Measurements from ENCODE around the gene NOL7. TPM values are rescaled to one million over a fixed set of nuclear protein-coding genes. Genes with fewer than 3 reads are reported as not detected.

The NOL7 gene
- total and polyA plus RNA-seq, 2 donors from 2014 or later = 65.1 to 71.5 TPM

- H3K36me3 ChIP-seq (ENCODE audit: control insufficient read depth in 2 of 3, insufficient read depth in 3 of 3, low read length in 3 of 3) = peaks cover 5 to 28% (median 9%) of the 10 kb centered on the region in 3 donors
- DNase-seq (no peak), FAIRE-seq (no peak)
- intact Hi-C loops (cut with DNase I) = no loop called here
- TF ChIP-seq CTCF (IDR thresholded peaks at IDR 0.05; ENCODE audit: borderline replicate concordance, extremely low read depth, insufficient read depth) = no peak
- H3K9me3 ChIP-seq (ENCODE audit: control insufficient read depth in 2 of 3, insufficient read depth in 1 of 3, low read length in 3 of 3) = no peaks in the 10 kb centered on the region
- no peaks in the 10 kb centered on the region for H3K27me3 ChIP-seq (ENCODE audit: control insufficient read depth, insufficient read depth, low read length)
- H3K9ac ChIP-seq (ENCODE audit: low read length in 3 of 3) = no peak overlapping the region
- no peak overlapping the region for H3K4me3 ChIP-seq (ENCODE audit: low read length in 3 of 3)
- no peak overlapping the region for H3K27ac ChIP-seq (ENCODE audit: low read depth in 2 of 2, low read length in 2 of 2)
- H3K4me1 ChIP-seq (ENCODE audit: control insufficient read depth in 2 of 3, insufficient read depth in 2 of 3, low read depth in 1 of 3, low read length in 3 of 3) = no peaks in the 10 kb centered on the region
Measured at GRCh38 chr6:13630499-13630898, 15.4 kb downstream of the NOL7 start.

GRCh38 chr6:13633343-13633742, 18.2 kb downstream of the NOL7 start:
- Histone ChIP-seq H3K9ac (ENCODE audit: low read length in 3 of 3) (no peak overlapping the region), H3K4me3 (ENCODE audit: low read length in 3 of 3) (no peak overlapping the region), H3K36me3 (ENCODE audit: control insufficient read depth in 2 of 3, insufficient read depth in 3 of 3, low read length in 3 of 3) (peaks cover 9 to 36% (median 20%) of the 10 kb centered on the region in 3 donors), H3K27ac (ENCODE audit: low read depth in 2 of 2, low read length in 2 of 2) (no peak overlapping the region), H3K9me3 (ENCODE audit: control insufficient read depth in 2 of 3, insufficient read depth in 1 of 3, low read length in 3 of 3) (no peaks in the 10 kb centered on the region), H3K4me1 (ENCODE audit: control insufficient read depth in 2 of 3, insufficient read depth in 2 of 3, low read depth in 1 of 3, low read length in 3 of 3) (no peaks in the 10 kb centered on the region), H3K27me3 (ENCODE audit: control insufficient read depth, insufficient read depth, low read length) (no peaks in the 10 kb centered on the region)
- no peak for FAIRE-seq
- DNase-seq = no peak
- intact Hi-C loops (cut with DNase I) = no loop called here
- no peak for TF ChIP-seq CTCF (IDR thresholded peaks at IDR 0.05; ENCODE audit: borderline replicate concordance, extremely low read depth, insufficient read depth)

GRCh38 chr6:13635948-13636658, 21.0 kb downstream of the NOL7 start:
- Histone ChIP-seq H3K4me3 (ENCODE audit: low read length in 3 of 3) (no peak overlapping the region), H3K36me3 (ENCODE audit: control insufficient read depth in 2 of 3, insufficient read depth in 3 of 3, low read length in 3 of 3) (peaks cover 7 to 24% (median 20%) of the 10 kb centered on the region in 3 donors), H3K27ac (ENCODE audit: low read depth in 2 of 2, low read length in 2 of 2) (no peak overlapping the region), H3K27me3 (ENCODE audit: control insufficient read depth, insufficient read depth, low read length) (no peaks in the 10 kb centered on the region), H3K9me3 (ENCODE audit: control insufficient read depth in 2 of 3, insufficient read depth in 1 of 3, low read length in 3 of 3) (no peaks in the 10 kb centered on the region), H3K9ac (ENCODE audit: low read length in 3 of 3) (no peak overlapping the region), H3K4me1 (ENCODE audit: control insufficient read depth in 2 of 3, insufficient read depth in 2 of 3, low read depth in 1 of 3, low read length in 3 of 3) (no peaks in the 10 kb centered on the region)
- intact Hi-C loops (cut with DNase I) = no loop called here
- DNase-seq = no peak
- no peak for FAIRE-seq
- TF ChIP-seq CTCF (IDR thresholded peaks at IDR 0.05; ENCODE audit: borderline replicate concordance, extremely low read depth, insufficient read depth) = no peak
